ENCODE results near the gene PBX1.
"Not testable (repeated sequence)": the region's sequence is repeated elsewhere in the genome, so short reads cannot be mapped to it uniquely, and the experiment has no call there.

The PBX1 gene

GRCh38 chr1:164596172-164596571 is 37.2 kb downstream of the PBX1 start:
- no peak for ATAC-seq
- no peak overlapping the region for H3K27ac Mint-ChIP-seq
- H3K36me3 Mint-ChIP-seq, result no peaks in the 10 kb centered on the region

GRCh38 chr1:164598719-164599118 is 39.7 kb downstream of the PBX1 start:
- ATAC-seq (no peak), DNase-seq (ENCODE audit: low spot score in 2 of 2) (no peak)
- Mint-ChIP-seq H3K9me3 (no peaks in the 10 kb centered on the region), H3K4me1 (no peaks in the 10 kb centered on the region), H3K36me3 (no peaks in the 10 kb centered on the region), H3K4me3 (no peak overlapping the region), H3K27ac (no peak overlapping the region)

More at GRCh38 chr1:164596172-164596571, 37.2 kb downstream of the PBX1 start:
- Mint-ChIP-seq H3K4me3 (no peak overlapping the region), H3K4me1 (no peaks in the 10 kb centered on the region), H3K9me3 (no peaks in the 10 kb centered on the region)
- DNase-seq (ENCODE audit: low spot score in 2 of 2), result no peak

GRCh38 chr1:164599272-164599671 is 40.3 kb downstream of the PBX1 start:
- Mint-ChIP-seq H3K9me3 (no peaks in the 10 kb centered on the region), H3K4me1 (no peaks in the 10 kb centered on the region), H3K27ac (no peak overlapping the region), H3K36me3 (no peaks in the 10 kb centered on the region), H3K4me3 (no peak overlapping the region)
- no peak for ATAC-seq
- DNase-seq (ENCODE audit: low spot score in 2 of 2), result no peak

- DNase-seq (ENCODE audit: low spot score in 2 of 2) (no peak), ATAC-seq (no peak)
- H3K4me3 Mint-ChIP-seq, result no peak overlapping the region
- H3K4me1 Mint-ChIP-seq, result no peaks in the 10 kb centered on the region
- no peaks in the 10 kb centered on the region for H3K36me3 Mint-ChIP-seq
- H3K9me3 Mint-ChIP-seq, result no peaks in the 10 kb centered on the region
- no peak overlapping the region for H3K27ac Mint-ChIP-seq
Observed at GRCh38 chr1:164601399-164602100, 42.6 kb downstream of the PBX1 start.

- DNase-seq (ENCODE audit: low spot score in 2 of 2), result no peak
- ATAC-seq, result no peak
- H3K27ac Mint-ChIP-seq, result no peak overlapping the region
- peaks cover 3% of the 10 kb centered on the region for H3K9me3 Mint-ChIP-seq
- H3K4me1 Mint-ChIP-seq, result no peaks in the 10 kb centered on the region
- no peaks in the 10 kb centered on the region for H3K36me3 Mint-ChIP-seq
- no peak overlapping the region for H3K4me3 Mint-ChIP-seq
Observed at GRCh38 chr1:164602101-164602422, 43.1 kb downstream of the PBX1 start.

GRCh38 chr1:164602480-164603093 is 43.6 kb downstream of the PBX1 start:
- no peaks in the 10 kb centered on the region for H3K4me1 Mint-ChIP-seq
- H3K9me3 Mint-ChIP-seq, result peaks cover 5% of the 10 kb centered on the region
- no peak for DNase-seq (ENCODE audit: low spot score in 2 of 2)
- no peak overlapping the region for H3K27ac Mint-ChIP-seq
- no peaks in the 10 kb centered on the region for H3K36me3 Mint-ChIP-seq
- ATAC-seq, result no peak
- no peak overlapping the region for H3K4me3 Mint-ChIP-seq

GRCh38 chr1:164603805-164604204 is 44.8 kb downstream of the PBX1 start:
- DNase-seq (ENCODE audit: low spot score in 2 of 2); H3K4me1 Mint-ChIP-seq; H3K36me3 Mint-ChIP-seq; ATAC-seq; H3K27ac Mint-ChIP-seq; H3K9me3 Mint-ChIP-seq; H3K4me3 Mint-ChIP-seq: not testable (repeated sequence)

GRCh38 chr1:164604541-164604940 is 45.6 kb downstream of the PBX1 start:
- Mint-ChIP-seq H3K36me3 (no peaks in the 10 kb centered on the region), H3K9me3 (peaks cover 5% of the 10 kb centered on the region), H3K4me1 (no peaks in the 10 kb centered on the region), H3K4me3 (no peak overlapping the region), H3K27ac (no peak overlapping the region)
- DNase-seq (ENCODE audit: low spot score in 2 of 2) (no peak), ATAC-seq (no peak)

GRCh38 chr1:164605254-164606091 is 46.5 kb downstream of the PBX1 start:
- H3K4me1 Mint-ChIP-seq, result no peaks in the 10 kb centered on the region
- DNase-seq (ENCODE audit: low spot score in 2 of 2) (no peak), ATAC-seq (no peak)
- no peaks in the 10 kb centered on the region for H3K36me3 Mint-ChIP-seq
- peaks cover 5% of the 10 kb centered on the region for H3K9me3 Mint-ChIP-seq
- H3K4me3 Mint-ChIP-seq, result no peak overlapping the region
- no peak overlapping the region for H3K27ac Mint-ChIP-seq

- Mint-ChIP-seq H3K36me3 (no peaks in the 10 kb centered on the region), H3K4me3 (no peak overlapping the region), H3K9me3 (peaks cover 5% of the 10 kb centered on the region), H3K4me1 (no peaks in the 10 kb centered on the region), H3K27ac (no peak overlapping the region)
- DNase-seq (ENCODE audit: low spot score in 2 of 2) (no peak), ATAC-seq (no peak)
Observed at GRCh38 chr1:164607351-164607750, 48.4 kb downstream of the PBX1 start.

GRCh38 chr1:164608651-164609057 is 49.7 kb downstream of the PBX1 start:
- H3K4me1 Mint-ChIP-seq, result no peaks in the 10 kb centered on the region
- DNase-seq (ENCODE audit: low spot score in 2 of 2), result no peak
- H3K9me3 Mint-ChIP-seq, result peaks cover 6% of the 10 kb centered on the region

GRCh38 chr1:164609089-164609488 is 50.1 kb downstream of the PBX1 start:
- peaks cover 10% of the 10 kb centered on the region for H3K9me3 Mint-ChIP-seq
- H3K36me3 Mint-ChIP-seq, result no peaks in the 10 kb centered on the region
- H3K27ac Mint-ChIP-seq, result no peak overlapping the region
- DNase-seq (ENCODE audit: low spot score in 2 of 2) (no peak), ATAC-seq (no peak)
- no peaks in the 10 kb centered on the region for H3K4me1 Mint-ChIP-seq
- H3K4me3 Mint-ChIP-seq, result no peak overlapping the region

More at GRCh38 chr1:164608651-164609057, 49.7 kb downstream of the PBX1 start:
- ATAC-seq, result no peak
- Mint-ChIP-seq H3K4me3 (no peak overlapping the region), H3K36me3 (no peaks in the 10 kb centered on the region), H3K27ac (no peak overlapping the region)

GRCh38 chr1:164610538-164611222 is 51.7 kb downstream of the PBX1 start:
- Mint-ChIP-seq H3K4me1 (no peaks in the 10 kb centered on the region), H3K27ac (no peak overlapping the region), H3K4me3 (no peak overlapping the region), H3K9me3 (peaks cover 10% of the 10 kb centered on the region), H3K36me3 (no peaks in the 10 kb centered on the region)
- DNase-seq (ENCODE audit: low spot score in 2 of 2), result no peak
- no peak for ATAC-seq

- H3K9me3 Mint-ChIP-seq, result peaks cover 7% of the 10 kb centered on the region
- no peak overlapping the region for H3K27ac Mint-ChIP-seq
Observed at GRCh38 chr1:164611754-164612642, 53.0 kb downstream of the PBX1 start.

More at GRCh38 chr1:164611754-164612642, 53.0 kb downstream of the PBX1 start:
- no peaks in the 10 kb centered on the region for H3K4me1 Mint-ChIP-seq
- ATAC-seq, result no peak
- H3K36me3 Mint-ChIP-seq, result no peaks in the 10 kb centered on the region
- no peak overlapping the region for H3K4me3 Mint-ChIP-seq
- DNase-seq (ENCODE audit: low spot score in 2 of 2), result no peak

Data from stimulated activated effector memory CD8-positive, alpha-beta T cell treated with anti-CD3 and anti-CD28 coated beads, Interleukin-12 subunit alpha, Interleukin-12 subunit beta, amount 100 ng/mL, for 72 hours (primary cell).